Activated naive CD4-positive, alpha-beta T cell treated with anti-CD3 and anti-CD28 coated beads, Interleukin-2, amount 50 U/mL, for 72 hours (primary cell): ENCODE data around the gene PRR12. TPM values are rescaled to one million over a fixed set of nuclear protein-coding genes. Genes with fewer than 3 reads are reported as not detected.

Source experiments
- ATAC-seq, 2 donors: fragments of 150-1000 bp; cut with Tn5 transposase; 2 replicates each; pipeline ENCODE4 v1.10.0; 2021; ENCODE audit warnings: mild to moderate bottlenecking in 2 of 2, moderate library complexity in 2 of 2
- DNase-seq, 2 donors: peaks; one replicate each; pipeline ENCODE4 v3.0.0; 2021 to 2022; ENCODE audit warnings: low spot score in 2 of 2
- H3K27ac Mint-ChIP-seq, 2 donors: one replicate each; pipeline ENCODE4 v1.8.0; 2022; ENCODE audit warnings: mild to moderate bottlenecking in 2 of 2, mixed read lengths in 2 of 2
- H3K36me3 Mint-ChIP-seq, 2 donors: one replicate each; pipeline ENCODE4 v1.8.0; 2022; ENCODE audit warnings: mixed read lengths in 2 of 2
- H3K9me3 Mint-ChIP-seq, 2 donors: one replicate each; pipeline ENCODE4 v1.8.0; 2022; ENCODE audit warnings: mixed read lengths in 2 of 2
- total RNA-seq, 2 donors: library from RNA; stranded (reverse); gene quantifications; one replicate each; pipeline ENCODE4 v1.2.3, GENCODE V29; 2022

Gene PRR12
- total RNA-seq, 2 donors from 2014 or later = 28.9 to 32.9 TPM

GRCh38 chr19:49558591-49558990, 32.4 kb upstream of the PRR12 start:
- peaks cover 22 to 47% of the 10 kb centered on the region in 2 donors for H3K36me3 Mint-ChIP-seq
- peak overlapping the region; percentile 88 to 97 for H3K27ac Mint-ChIP-seq
- no peaks in the 10 kb centered on the region for H3K9me3 Mint-ChIP-seq
- DNase-seq (no peak), ATAC-seq (peak in 1 of 2 donors; percentile 18)

- H3K27ac Mint-ChIP-seq = peak overlapping the region; percentile 68 to 97
- ATAC-seq (no peak), DNase-seq (no peak)
- no peaks in the 10 kb centered on the region for H3K9me3 Mint-ChIP-seq
- H3K36me3 Mint-ChIP-seq = peaks cover 26 to 51% of the 10 kb centered on the region in 2 donors
These were observed 31.5 kb upstream of the PRR12 start for GRCh38 chr19:49559443-49559842.

- peak in 1 of 2 donors; percentile 9 for ATAC-seq
These were observed 31.1 kb upstream of the PRR12 start for GRCh38 chr19:49559928-49560327.

GRCh38 chr19:49560358-49560900, 30.6 kb upstream of the PRR12 start:
- peak overlapping the region; percentile 97 to 98 for H3K27ac Mint-ChIP-seq
- H3K9me3 Mint-ChIP-seq = no peaks in the 10 kb centered on the region
- DNase-seq = no peak
- peak; percentile 1 to 44 for ATAC-seq
- H3K36me3 Mint-ChIP-seq = peaks cover 26 to 51% of the 10 kb centered on the region in 2 donors

More at GRCh38 chr19:49559928-49560327, 31.1 kb upstream of the PRR12 start:
- no peak for DNase-seq
- Mint-ChIP-seq H3K36me3 (peaks cover 26 to 51% of the 10 kb centered on the region in 2 donors), H3K27ac (peak overlapping the region; percentile 97 to 98), H3K9me3 (no peaks in the 10 kb centered on the region)

GRCh38 chr19:49564616-49565045, 26.4 kb upstream of the PRR12 start:
- peaks cover 6 to 34% of the 10 kb centered on the region in 2 donors for H3K36me3 Mint-ChIP-seq
- H3K9me3 Mint-ChIP-seq = no peaks in the 10 kb centered on the region
- ATAC-seq (peak; percentile 78 to 79), DNase-seq (no peak)
- H3K27ac Mint-ChIP-seq = peak overlapping the region; percentile 84 to 94

- peaks cover 4 to 28% of the 10 kb centered on the region in 2 donors for H3K36me3 Mint-ChIP-seq
- DNase-seq (no peak), ATAC-seq (no peak)
- H3K9me3 Mint-ChIP-seq = no peaks in the 10 kb centered on the region
- H3K27ac Mint-ChIP-seq = peak overlapping the region in 1 of 2 donors; percentile 84
These were observed 25.7 kb upstream of the PRR12 start for GRCh38 chr19:49565261-49565660.

- ATAC-seq (no peak), DNase-seq (no peak)
- H3K9me3 Mint-ChIP-seq = no peaks in the 10 kb centered on the region
- H3K36me3 Mint-ChIP-seq = peaks cover 4 to 24% of the 10 kb centered on the region in 2 donors
- peak overlapping the region in 1 of 2 donors; percentile 36 for H3K27ac Mint-ChIP-seq
These were observed 24.7 kb upstream of the PRR12 start for GRCh38 chr19:49566302-49566701.

- Mint-ChIP-seq H3K9me3 (no peaks in the 10 kb centered on the region), H3K36me3 (peaks cover 4 to 24% of the 10 kb centered on the region in 2 donors), H3K27ac (peak overlapping the region; percentile 73 to 91)
- DNase-seq (no peak), ATAC-seq (peak; percentile 56 to 67)
These were observed 23.0 kb upstream of the PRR12 start for GRCh38 chr19:49567861-49568441.

GRCh38 chr19:49570138-49570856, 20.7 kb upstream of the PRR12 start:
- H3K36me3 Mint-ChIP-seq = peaks cover 6 to 8% of the 10 kb centered on the region in 2 donors
- peak overlapping the region; percentile 26 to 34 for H3K27ac Mint-ChIP-seq
- no peaks in the 10 kb centered on the region for H3K9me3 Mint-ChIP-seq
- no peak for DNase-seq
- ATAC-seq = peak; percentile 44 to 47

GRCh38 chr19:49570997-49571676, 19.8 kb upstream of the PRR12 start:
- DNase-seq (no peak), ATAC-seq (no peak)
- Mint-ChIP-seq H3K36me3 (peaks cover 2 to 6% of the 10 kb centered on the region in 2 donors), H3K9me3 (no peaks in the 10 kb centered on the region), H3K27ac (peak overlapping the region in 1 of 2 donors; percentile 34)

GRCh38 chr19:49573009-49573408, 18.0 kb upstream of the PRR12 start:
- DNase-seq = no peak
- H3K36me3 Mint-ChIP-seq = peaks cover 0 to 6% of the 10 kb centered on the region in 2 donors

GRCh38 chr19:49573425-49573824, 17.6 kb upstream of the PRR12 start:
- ATAC-seq = no peak
- Mint-ChIP-seq H3K36me3 (peaks cover 0 to 6% of the 10 kb centered on the region in 2 donors), H3K27ac (peak overlapping the region in 1 of 2 donors; percentile 18), H3K9me3 (no peaks in the 10 kb centered on the region)
- no peak for DNase-seq

More at GRCh38 chr19:49573009-49573408, 18.0 kb upstream of the PRR12 start:
- Mint-ChIP-seq H3K27ac (no peak overlapping the region), H3K9me3 (no peaks in the 10 kb centered on the region)
- no peak for ATAC-seq

GRCh38 chr19:49574206-49574755, 16.7 kb upstream of the PRR12 start:
- peak overlapping the region; percentile 18 to 60 for H3K27ac Mint-ChIP-seq
- no peak for DNase-seq
- H3K9me3 Mint-ChIP-seq = no peaks in the 10 kb centered on the region
- H3K36me3 Mint-ChIP-seq = peaks cover 3 to 6% of the 10 kb centered on the region in 2 donors
- ATAC-seq = no peak

GRCh38 chr19:49579193-49579592, 11.8 kb upstream of the PRR12 start:
- ATAC-seq = no peak
- Mint-ChIP-seq H3K36me3 (peaks cover 15 to 17% of the 10 kb centered on the region in 2 donors), H3K27ac (peak overlapping the region; percentile 88 to 99), H3K9me3 (no peaks in the 10 kb centered on the region)
- no peak for DNase-seq

- DNase-seq (no peak), ATAC-seq (peak; percentile 16 to 23)
- peaks cover 12 to 17% of the 10 kb centered on the region in 2 donors for H3K36me3 Mint-ChIP-seq
- H3K27ac Mint-ChIP-seq = peak overlapping the region; percentile 88 to 99
- no peaks in the 10 kb centered on the region for H3K9me3 Mint-ChIP-seq
These were observed 11.1 kb upstream of the PRR12 start for GRCh38 chr19:49579947-49580263.

- H3K27ac Mint-ChIP-seq = peak within 1 kb of the TSS; percentile 88 to 99
- H3K36me3 Mint-ChIP-seq = peaks cover 12 to 17% of the 10 kb centered on the region in 2 donors
- DNase-seq (peak; percentile 94 to 95), ATAC-seq (peak; percentile 100)
- no peaks in the 10 kb centered on the region for H3K9me3 Mint-ChIP-seq
These were observed 10.5 kb upstream of the PRR12 start, which contains the start of gene NOSIP for GRCh38 chr19:49580264-49581006. Gene NOSIP (minus strand): TSS chr19:49580556. CDS start chr19:49560691, 19,865 bp downstream.
